ENCODE data around the gene PALMD.

Gene PALMD

GRCh38 chr1:99650773-99651437 is 5.0 kb downstream of the PALMD start:
- H3K4me3 ChIP-seq (ENCODE audit: low read depth, low read length), result no peak overlapping the region
- no peak for TF ChIP-seq CTCF (IDR thresholded peaks at IDR 0.05; ENCODE audit: low read depth, low read length)
- in situ Hi-C loops (cut with HindIII; ENCODE audit: low sequenced_read_pairs), result no loop called here
- DNase-seq (ENCODE audit: low read depth, low spot score), result no peak

- DNase-seq (ENCODE audit: low read depth, low spot score), result peak; percentile 43
- TF ChIP-seq CTCF (IDR thresholded peaks at IDR 0.05; ENCODE audit: low read depth, low read length), result no peak
Measured at GRCh38 chr1:99652881-99653281, 7.0 kb downstream of the PALMD start.

GRCh38 chr1:99655376-99655775 is 9.5 kb downstream of the PALMD start:
- no peak for TF ChIP-seq CTCF (IDR thresholded peaks at IDR 0.05; ENCODE audit: low read depth, low read length)
- in situ Hi-C loops (cut with HindIII; ENCODE audit: low sequenced_read_pairs), result no loop called here
- DNase-seq (ENCODE audit: low read depth, low spot score), result no peak
- no peak overlapping the region for H3K4me3 ChIP-seq (ENCODE audit: low read depth, low read length)

More at GRCh38 chr1:99652881-99653281, 7.0 kb downstream of the PALMD start:
- no peak overlapping the region for H3K4me3 ChIP-seq (ENCODE audit: low read depth, low read length)
- in situ Hi-C loops (cut with HindIII; ENCODE audit: low sequenced_read_pairs), result no loop called here

- in situ Hi-C loops (cut with HindIII; ENCODE audit: low sequenced_read_pairs), result no loop called here
- TF ChIP-seq CTCF (IDR thresholded peaks at IDR 0.05; ENCODE audit: low read depth, low read length), result no peak
- no peak for DNase-seq (ENCODE audit: low read depth, low spot score)
- H3K4me3 ChIP-seq (ENCODE audit: low read depth, low read length), result no peak overlapping the region
Measured at GRCh38 chr1:99656701-99657100, 10.8 kb downstream of the PALMD start.

- TF ChIP-seq CTCF (IDR thresholded peaks at IDR 0.05; ENCODE audit: low read depth, low read length), result no peak
- DNase-seq (ENCODE audit: low read depth, low spot score), result no peak
- in situ Hi-C loops (cut with HindIII; ENCODE audit: low sequenced_read_pairs), result no loop called here
- no peak overlapping the region for H3K4me3 ChIP-seq (ENCODE audit: low read depth, low read length)
Measured at GRCh38 chr1:99657213-99658030, 11.5 kb downstream of the PALMD start.

GRCh38 chr1:99658031-99658290 is 12.0 kb downstream of the PALMD start:
- no peak for TF ChIP-seq CTCF (IDR thresholded peaks at IDR 0.05; ENCODE audit: low read depth, low read length)
- no peak for DNase-seq (ENCODE audit: low read depth, low spot score)
- in situ Hi-C loops (cut with HindIII; ENCODE audit: low sequenced_read_pairs), result no loop called here
- H3K4me3 ChIP-seq (ENCODE audit: low read depth, low read length), result no peak overlapping the region
